A549 treated with Mapracorat at 1 μM for 4 hours (cell line): ENCODE results near the gene ICOS. TPM values are rescaled to one million over a fixed set of nuclear protein-coding genes. Genes with fewer than 3 reads are reported as not detected.

ENCODE experiments used
- total RNA-seq: library from RNA; stranded (reverse); fragments of 200-300 nt; extraction: Qiagen RNA extraction; gene quantifications from 5 replicates; pipeline ENCODE4 v1.2.3, GENCODE V29; 2022

ICOS gene
- not detected in 5 replicates for total RNA-seq

GRCh38 chr2:203936535-203936934, at the start of gene ICOS:
Gene ICOS (plus strand): TSS chr2:203936763. CDS start chr2:203936815, 52 bp downstream.

Other genes starting within 250 kb of the ICOS start
- gene CD28, start 230.1 kb upstream of the ICOS start, total RNA-seq = not detected in 5 replicates
- not detected in 5 replicates for gene CTLA4, start 69.0 kb upstream of the ICOS start, total RNA-seq